WI38 (cell line): ENCODE data around the gene LIN9.

ENCODE experiments used
- H3K4me3 ChIP-seq: 2 replicates; pipeline ENCODE4 v1.5.1; 2011; ENCODE audit warnings: low read depth, mild to moderate bottlenecking, control low read depth, low read length
- CTCF ChIP-seq: IDR thresholded peaks from 2 replicates; pipeline ENCODE4 v1.5.1; 2012; ENCODE audit warnings: low read depth, mild to moderate bottlenecking, control low read depth, low read length

Gene LIN9

GRCh38 chr1:226293553-226293920 is 15.4 kb downstream of the LIN9 start:
- no peak overlapping the region for H3K4me3 ChIP-seq
- TF ChIP-seq CTCF: no peak

GRCh38 chr1:226292874-226293552 is 16.0 kb downstream of the LIN9 start:
- TF ChIP-seq CTCF: no peak
- H3K4me3 ChIP-seq: no peak overlapping the region

GRCh38 chr1:226287587-226287986 is 21.4 kb downstream of the LIN9 start:
- TF ChIP-seq CTCF: no peak
- H3K4me3 ChIP-seq: no peak overlapping the region

GRCh38 chr1:226281058-226281457 is 27.9 kb downstream of the LIN9 start:
- H3K4me3 ChIP-seq: no peak overlapping the region
- TF ChIP-seq CTCF: no peak

GRCh38 chr1:226279498-226279897 is 29.5 kb downstream of the LIN9 start:
- no peak overlapping the region for H3K4me3 ChIP-seq
- TF ChIP-seq CTCF: no peak

- H3K4me3 ChIP-seq: no peak overlapping the region
- TF ChIP-seq CTCF: no peak
These were observed 31.1 kb downstream of the LIN9 start for GRCh38 chr1:226277897-226278296.

GRCh38 chr1:226276987-226277386 is 32.0 kb downstream of the LIN9 start:
- H3K4me3 ChIP-seq: no peak overlapping the region
- no peak for TF ChIP-seq CTCF
